ENCODE data around the gene DBNL. TPM values are rescaled to one million over a fixed set of nuclear protein-coding genes. Genes with fewer than 3 reads are reported as not detected.

Gene DBNL
- total and polyA plus RNA-seq, 2 donors (not counting 1 experiment from before 2014, with no cell fraction given): 335 to 386 TPM

DNA sequence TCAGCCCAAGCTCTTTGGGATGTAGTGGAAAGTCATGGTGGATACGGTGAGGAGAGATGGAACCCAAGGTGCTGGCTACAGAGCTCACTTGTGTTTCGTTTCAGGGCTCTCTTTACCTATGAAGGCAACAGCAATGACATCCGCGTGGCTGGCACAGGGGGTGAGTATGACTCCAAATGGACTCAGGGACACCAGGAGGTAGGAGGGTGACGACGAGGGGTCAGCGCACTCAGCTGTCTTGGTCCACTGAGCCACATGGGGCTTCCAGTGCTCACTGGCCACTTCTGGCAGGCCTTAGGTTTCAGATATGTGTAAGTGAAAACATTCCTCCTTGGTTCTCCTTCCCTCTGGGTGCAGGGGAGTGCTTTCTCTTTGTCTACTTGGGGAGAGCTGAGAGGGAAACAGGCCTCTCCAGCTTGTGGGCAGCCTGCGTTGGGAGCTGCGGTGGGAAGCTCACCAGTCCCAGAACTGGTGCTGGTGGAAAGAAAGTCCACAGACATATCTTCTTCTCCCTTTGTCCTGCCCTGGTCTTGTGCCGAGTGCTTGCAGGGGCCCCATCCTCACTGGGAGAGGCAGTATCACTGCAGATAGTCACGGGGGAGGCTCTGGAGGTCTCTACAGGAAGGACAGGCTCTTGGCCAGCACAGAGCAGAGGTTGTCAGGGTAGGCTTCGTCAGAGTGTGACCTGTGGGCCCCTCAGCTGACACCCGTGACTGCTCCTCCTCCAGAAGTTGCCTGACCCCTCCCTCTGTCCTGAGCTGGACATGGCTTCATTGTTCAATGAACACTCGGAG is 5.8 kb downstream of the DBNL start:
- Histone ChIP-seq H3K4me1 (ENCODE audit: control insufficient read depth in 2 of 2, insufficient read depth in 2 of 2, low read length in 2 of 2) (peaks cover 73 to 83% of the 10 kb centered on the region in 2 donors), H3K27ac (ENCODE audit: low read length in 2 of 2) (peak overlapping the region in 1 of 2 donors; percentile 51), H3K36me3 (replicated peaks in 1 of 2; ENCODE audit: control extremely low read depth in 1 of 2, control insufficient read depth in 1 of 2, extremely low read depth in 1 of 2, insufficient read depth in 2 of 2, low read length in 1 of 2) (peaks cover 0 to 72% of the 10 kb centered on the region in 2 experiments), H3K9ac (ENCODE audit: low read length) (no peak overlapping the region), H4K20me1 (ENCODE audit: control insufficient read depth, insufficient read depth, low read length, poor library complexity, severe bottlenecking) (peaks cover 65% of the 10 kb centered on the region), H3K9me3 (ENCODE audit: control extremely low read depth in 1 of 3, control insufficient read depth in 2 of 3, insufficient read depth in 1 of 3, low read length in 2 of 3) (no peaks in the 10 kb centered on the region), H3K4me3 (ENCODE audit: control extremely low read depth in 1 of 5, extremely low read depth in 1 of 5, insufficient read depth in 1 of 5, low read depth in 2 of 5, low read length in 4 of 5) (no peak overlapping the region), H2AFZ (ENCODE audit: insufficient read depth, low read depth, low read length, poor library complexity, severe bottlenecking) (no peak overlapping the region), H3K27me3 (replicated peaks in 1 of 4; ENCODE audit: control extremely low read depth in 1 of 4, control insufficient read depth in 3 of 4, insufficient read depth in 4 of 4, low read length in 3 of 4) (no peaks in the 10 kb centered on the region), H3K79me2 (ENCODE audit: control insufficient read depth, insufficient read depth, low read length) (peaks cover 96% of the 10 kb centered on the region), H3K4me2 (replicated peaks; ENCODE audit: low read depth, low read length, poor library complexity, severe bottlenecking) (no peak overlapping the region)
- ATAC-seq (ENCODE audit: low read depth) (no peak), DNase-seq (no peak)
- intact Hi-C loops (cut with micrococcal nuclease): no loop called here
- Mint-ChIP-seq H3K4me3 (no peak overlapping the region), H3K9me3 (ENCODE audit: insufficient read depth) (no peaks in the 10 kb centered on the region), H3K27me3 (no peaks in the 10 kb centered on the region), H3K4me1 (peaks cover 81% of the 10 kb centered on the region), H3K27ac (peak overlapping the region; percentile 59)
- WGBS (ENCODE audit: insufficient coverage): 91% methylated on average over 11 of the region's 14 CpGs
- TF ChIP-seq EZH2 (IDR thresholded peaks at IDR 0.05; ENCODE audit: borderline replicate concordance, insufficient read depth, low read depth, low read length, poor library complexity, severe bottlenecking): no peak
- TF ChIP-seq, protein P1, sequence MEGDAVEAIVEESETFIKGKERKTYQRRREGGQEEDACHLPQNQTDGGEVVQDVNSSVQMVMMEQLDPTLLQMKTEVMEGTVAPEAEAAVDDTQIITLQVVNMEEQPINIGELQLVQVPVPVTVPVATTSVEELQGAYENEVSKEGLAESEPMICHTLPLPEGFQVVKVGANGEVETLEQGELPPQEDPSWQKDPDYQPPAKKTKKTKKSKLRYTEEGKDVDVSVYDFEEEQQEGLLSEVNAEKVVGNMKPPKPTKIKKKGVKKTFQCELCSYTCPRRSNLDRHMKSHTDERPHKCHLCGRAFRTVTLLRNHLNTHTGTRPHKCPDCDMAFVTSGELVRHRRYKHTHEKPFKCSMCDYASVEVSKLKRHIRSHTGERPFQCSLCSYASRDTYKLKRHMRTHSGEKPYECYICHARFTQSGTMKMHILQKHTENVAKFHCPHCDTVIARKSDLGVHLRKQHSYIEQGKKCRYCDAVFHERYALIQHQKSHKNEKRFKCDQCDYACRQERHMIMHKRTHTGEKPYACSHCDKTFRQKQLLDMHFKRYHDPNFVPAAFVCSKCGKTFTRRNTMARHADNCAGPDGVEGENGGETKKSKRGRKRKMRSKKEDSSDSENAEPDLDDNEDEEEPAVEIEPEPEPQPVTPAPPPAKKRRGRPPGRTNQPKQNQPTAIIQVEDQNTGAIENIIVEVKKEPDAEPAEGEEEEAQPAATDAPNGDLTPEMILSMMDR (IDR thresholded peaks at IDR 0.05): no peak
- POLR2A ChIA-PET: interaction anchor here (0.6 to 1.0 kb wide), 2 partner anchors 12 to 872 kb away, joined by 3 to 10 read pairs; no protein-coding TSS in a partner anchor
- CTCF ChIA-PET: no interaction called here

DNA sequence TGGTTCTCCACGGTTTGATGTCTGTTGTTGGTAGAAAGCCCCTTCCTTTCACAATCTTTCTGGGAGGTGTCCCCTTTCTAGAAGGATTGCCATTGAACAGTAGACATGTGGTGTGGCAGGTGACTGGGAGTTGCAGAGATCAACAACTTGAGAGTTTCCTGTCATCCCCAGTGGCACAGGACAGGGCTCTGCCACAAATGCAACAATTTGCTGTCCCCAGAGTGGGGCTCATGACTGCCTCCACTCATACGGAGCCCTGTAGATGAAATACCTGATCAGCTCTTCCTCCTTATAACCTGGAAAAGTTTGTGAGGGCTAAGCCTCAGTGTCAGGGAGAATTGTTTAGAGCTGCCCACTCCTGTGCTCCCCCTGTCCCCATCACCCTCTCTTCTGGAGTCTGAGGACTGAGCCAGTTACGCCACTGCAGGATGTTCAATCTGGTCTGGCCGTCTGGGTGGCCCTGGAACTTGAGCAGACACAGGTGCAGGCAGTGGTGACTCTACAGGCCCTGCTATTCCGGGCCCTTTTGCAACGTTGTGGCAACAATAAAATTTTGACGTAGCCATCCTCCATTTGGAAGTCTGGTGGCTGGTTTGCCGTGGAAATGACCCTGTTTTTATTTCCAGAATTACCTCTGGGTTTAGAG is 6.5 kb downstream of the DBNL start:
- Mint-ChIP-seq H3K4me3 (no peak overlapping the region), H3K27me3 (no peaks in the 10 kb centered on the region), H3K4me1 (peaks cover 81% of the 10 kb centered on the region), H3K9me3 (ENCODE audit: insufficient read depth) (no peaks in the 10 kb centered on the region), H3K27ac (peak overlapping the region; percentile 59)
- WGBS (ENCODE audit: insufficient coverage): 92% methylated on average over 5 of the region's 8 CpGs
- H4K20me1 ChIP-seq (ENCODE audit: control insufficient read depth, insufficient read depth, low read length, poor library complexity, severe bottlenecking): peaks cover 59% of the 10 kb centered on the region
- H2AFZ ChIP-seq (ENCODE audit: insufficient read depth, low read depth, low read length, poor library complexity, severe bottlenecking): no peak overlapping the region
- no peak overlapping the region for H3K9ac ChIP-seq (ENCODE audit: low read length)
- H3K79me2 ChIP-seq (ENCODE audit: control insufficient read depth, insufficient read depth, low read length): peaks cover 96% of the 10 kb centered on the region
- H3K36me3 ChIP-seq (replicated peaks in 1 of 2; ENCODE audit: control extremely low read depth in 1 of 2, control insufficient read depth in 1 of 2, extremely low read depth in 1 of 2, insufficient read depth in 2 of 2, low read length in 1 of 2): peaks cover 0 to 78% of the 10 kb centered on the region in 2 experiments
- H3K27me3 ChIP-seq (replicated peaks in 1 of 4; ENCODE audit: control extremely low read depth in 1 of 4, control insufficient read depth in 3 of 4, insufficient read depth in 4 of 4, low read length in 3 of 4): no peaks in the 10 kb centered on the region
- ATAC-seq (ENCODE audit: low read depth) (no peak), DNase-seq (no peak)
- CTCF ChIA-PET: no interaction called here
- no peaks in the 10 kb centered on the region for H3K9me3 ChIP-seq (ENCODE audit: control extremely low read depth in 1 of 3, control insufficient read depth in 2 of 3, insufficient read depth in 1 of 3, low read length in 2 of 3)
- no peak overlapping the region for H3K4me2 ChIP-seq (replicated peaks; ENCODE audit: low read depth, low read length, poor library complexity, severe bottlenecking)
- H3K4me3 ChIP-seq (ENCODE audit: control extremely low read depth in 1 of 5, extremely low read depth in 1 of 5, insufficient read depth in 1 of 5, low read depth in 2 of 5, low read length in 4 of 5): no peak overlapping the region
- intact Hi-C loops (cut with micrococcal nuclease): no loop called here
- no peak for TF ChIP-seq EZH2 (IDR thresholded peaks at IDR 0.05; ENCODE audit: borderline replicate concordance, insufficient read depth, low read depth, low read length, poor library complexity, severe bottlenecking)
- TF ChIP-seq, protein P1 (IDR thresholded peaks at IDR 0.05): no peak
- H3K27ac ChIP-seq (ENCODE audit: low read length in 2 of 2): peak overlapping the region in 1 of 2 donors; percentile 51
- H3K4me1 ChIP-seq (ENCODE audit: control insufficient read depth in 2 of 2, insufficient read depth in 2 of 2, low read length in 2 of 2): peaks cover 73 to 83% of the 10 kb centered on the region in 2 donors
- POLR2A ChIA-PET: interaction anchor here (0.6 to 1.0 kb wide), 2 partner anchors 11 to 871 kb away, joined by 3 to 10 read pairs; no protein-coding TSS in a partner anchor
